Measurements from ENCODE around the gene ADAMTS2. TPM values are rescaled to one million over a fixed set of nuclear protein-coding genes. Genes with fewer than 3 reads are reported as not detected.

ADAMTS2 gene
- total RNA-seq, 2 experiments from 2014 or later = not detected

GRCh38 chr5:179315356-179315890 is 29.8 kb downstream of the ADAMTS2 start:
- no peak overlapping the region for H3K27ac Mint-ChIP-seq
- no peaks in the 10 kb centered on the region for H3K4me1 ChIP-seq (ENCODE audit: insufficient read depth, low read length)
- POLR2A ChIA-PET = no interaction called here

DNA sequence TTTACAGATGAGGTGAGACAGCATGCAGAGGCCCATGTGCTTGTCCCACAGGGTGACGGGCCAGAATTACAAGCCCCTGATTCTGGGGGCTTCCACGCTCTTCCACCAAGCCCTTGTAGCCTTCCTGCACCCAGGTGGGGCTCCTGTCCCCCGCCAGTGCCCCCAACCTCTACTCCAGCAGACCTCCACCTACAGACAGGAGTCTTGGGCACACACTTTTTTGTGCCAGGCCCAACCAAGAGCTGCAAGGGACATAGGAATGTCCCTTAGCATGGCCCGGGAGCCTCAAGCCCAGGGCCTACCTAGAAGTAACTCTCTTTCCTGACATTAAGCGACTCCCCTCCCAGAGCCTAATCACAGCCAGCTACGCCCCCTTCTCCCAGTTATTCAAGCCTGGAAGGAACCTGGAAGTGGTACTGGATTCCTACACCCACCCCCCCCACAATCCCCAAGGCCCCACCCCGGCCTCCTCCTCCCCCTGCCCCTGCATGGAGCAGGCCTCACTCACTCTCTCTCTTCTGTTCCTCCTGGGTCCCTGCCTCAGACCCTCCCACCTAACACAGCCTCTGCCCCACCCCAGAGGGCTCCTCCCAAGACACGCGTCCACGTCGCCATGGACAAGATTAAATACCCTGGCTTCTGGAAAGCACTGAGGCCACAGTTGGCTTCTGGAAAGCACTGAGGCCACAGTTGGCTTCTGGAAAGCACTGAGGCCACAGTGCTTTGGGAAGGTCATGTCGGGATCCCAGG is 30.5 kb downstream of the ADAMTS2 start:
- intact Hi-C loops (cut with DNase I, micrococcal nuclease) = no loop called here
- TF ChIP-seq, protein P1, sequence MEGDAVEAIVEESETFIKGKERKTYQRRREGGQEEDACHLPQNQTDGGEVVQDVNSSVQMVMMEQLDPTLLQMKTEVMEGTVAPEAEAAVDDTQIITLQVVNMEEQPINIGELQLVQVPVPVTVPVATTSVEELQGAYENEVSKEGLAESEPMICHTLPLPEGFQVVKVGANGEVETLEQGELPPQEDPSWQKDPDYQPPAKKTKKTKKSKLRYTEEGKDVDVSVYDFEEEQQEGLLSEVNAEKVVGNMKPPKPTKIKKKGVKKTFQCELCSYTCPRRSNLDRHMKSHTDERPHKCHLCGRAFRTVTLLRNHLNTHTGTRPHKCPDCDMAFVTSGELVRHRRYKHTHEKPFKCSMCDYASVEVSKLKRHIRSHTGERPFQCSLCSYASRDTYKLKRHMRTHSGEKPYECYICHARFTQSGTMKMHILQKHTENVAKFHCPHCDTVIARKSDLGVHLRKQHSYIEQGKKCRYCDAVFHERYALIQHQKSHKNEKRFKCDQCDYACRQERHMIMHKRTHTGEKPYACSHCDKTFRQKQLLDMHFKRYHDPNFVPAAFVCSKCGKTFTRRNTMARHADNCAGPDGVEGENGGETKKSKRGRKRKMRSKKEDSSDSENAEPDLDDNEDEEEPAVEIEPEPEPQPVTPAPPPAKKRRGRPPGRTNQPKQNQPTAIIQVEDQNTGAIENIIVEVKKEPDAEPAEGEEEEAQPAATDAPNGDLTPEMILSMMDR (IDR thresholded peaks at IDR 0.05) = no peak
- CTCF ChIA-PET = no interaction called here

More at GRCh38 chr5:179315356-179315890, 29.8 kb downstream of the ADAMTS2 start:
- no peak for ATAC-seq (ENCODE audit: poor library complexity)
- TF ChIP-seq, protein P1 (IDR thresholded peaks at IDR 0.05) = no peak
- H3K27me3 Mint-ChIP-seq = no peaks in the 10 kb centered on the region
- no peak overlapping the region for H3K4me3 ChIP-seq (ENCODE audit: low read length)
- no peaks in the 10 kb centered on the region for H3K9me3 Mint-ChIP-seq
- no peak overlapping the region for H3K27ac ChIP-seq (ENCODE audit: low read depth in 1 of 2, low read length in 2 of 2)
- H3K9me3 ChIP-seq (ENCODE audit: control insufficient read depth in 1 of 2, insufficient read depth in 1 of 2, low read length in 2 of 2) = peaks cover 0 to 15% of the 10 kb centered on the region in 2 experiments
- intact Hi-C loops (cut with DNase I, micrococcal nuclease) = no loop called here
- CTCF ChIA-PET = no interaction called here
- no peaks in the 10 kb centered on the region for H3K36me3 ChIP-seq (ENCODE audit: insufficient read depth, low read length)
- no peak overlapping the region for H3K4me3 Mint-ChIP-seq
- no peaks in the 10 kb centered on the region for H3K27me3 ChIP-seq (ENCODE audit: control insufficient read depth in 1 of 2, insufficient read depth in 2 of 2, low read length in 2 of 2)
- no peaks in the 10 kb centered on the region for H3K4me1 Mint-ChIP-seq (ENCODE audit: low read depth)
- no peak for DNase-seq
- no peaks in the 10 kb centered on the region for H3K36me3 Mint-ChIP-seq (ENCODE audit: low read depth)

GRCh38 chr5:179313849-179314521 is 31.3 kb downstream of the ADAMTS2 start:
- TF ChIP-seq, protein P1 (IDR thresholded peaks at IDR 0.05) = no peak
- CTCF ChIA-PET = no interaction called here
- no peaks in the 10 kb centered on the region for H3K9me3 Mint-ChIP-seq
- no peaks in the 10 kb centered on the region for H3K36me3 ChIP-seq (ENCODE audit: insufficient read depth, low read length)
- no peak overlapping the region for H3K4me3 Mint-ChIP-seq
- H3K4me1 ChIP-seq (ENCODE audit: insufficient read depth, low read length) = no peaks in the 10 kb centered on the region
- H3K4me3 ChIP-seq (ENCODE audit: low read length) = no peak overlapping the region
- H3K27ac ChIP-seq (ENCODE audit: low read depth in 1 of 2, low read length in 2 of 2) = no peak overlapping the region
- no peak overlapping the region for H3K27ac Mint-ChIP-seq
- no peaks in the 10 kb centered on the region for H3K36me3 Mint-ChIP-seq (ENCODE audit: low read depth)
- intact Hi-C loops (cut with DNase I, micrococcal nuclease) = no loop called here
- no peaks in the 10 kb centered on the region for H3K27me3 Mint-ChIP-seq
- DNase-seq = no peak
- POLR2A ChIA-PET = no interaction called here
- peaks cover 0 to 22% of the 10 kb centered on the region in 2 experiments for H3K9me3 ChIP-seq (ENCODE audit: control insufficient read depth in 1 of 2, insufficient read depth in 1 of 2, low read length in 2 of 2)
- H3K4me1 Mint-ChIP-seq (ENCODE audit: low read depth) = no peaks in the 10 kb centered on the region
- no peaks in the 10 kb centered on the region for H3K27me3 ChIP-seq (ENCODE audit: control insufficient read depth in 1 of 2, insufficient read depth in 2 of 2, low read length in 2 of 2)
- ATAC-seq (ENCODE audit: poor library complexity) = no peak

More for the DNA sequence above, 30.5 kb downstream of the ADAMTS2 start:
- DNase-seq (no peak), ATAC-seq (ENCODE audit: poor library complexity) (no peak)
- POLR2A ChIA-PET = no interaction called here
- H3K27me3 Mint-ChIP-seq = no peaks in the 10 kb centered on the region
- no peak overlapping the region for H3K27ac Mint-ChIP-seq
- Histone ChIP-seq H3K27me3 (ENCODE audit: control insufficient read depth in 1 of 2, insufficient read depth in 2 of 2, low read length in 2 of 2) (no peaks in the 10 kb centered on the region), H3K9me3 (ENCODE audit: control insufficient read depth in 1 of 2, insufficient read depth in 1 of 2, low read length in 2 of 2) (peaks cover 0 to 18% of the 10 kb centered on the region in 2 experiments), H3K4me3 (ENCODE audit: low read length) (no peak overlapping the region), H3K27ac (ENCODE audit: low read depth in 1 of 2, low read length in 2 of 2) (no peak overlapping the region), H3K4me1 (ENCODE audit: insufficient read depth, low read length) (no peaks in the 10 kb centered on the region), H3K36me3 (ENCODE audit: insufficient read depth, low read length) (no peaks in the 10 kb centered on the region)
- no peaks in the 10 kb centered on the region for H3K36me3 Mint-ChIP-seq (ENCODE audit: low read depth)
- no peaks in the 10 kb centered on the region for H3K9me3 Mint-ChIP-seq
- H3K4me3 Mint-ChIP-seq = no peak overlapping the region
- no peaks in the 10 kb centered on the region for H3K4me1 Mint-ChIP-seq (ENCODE audit: low read depth)
